Measurements from ENCODE around the gene ZNF302.

DNA sequence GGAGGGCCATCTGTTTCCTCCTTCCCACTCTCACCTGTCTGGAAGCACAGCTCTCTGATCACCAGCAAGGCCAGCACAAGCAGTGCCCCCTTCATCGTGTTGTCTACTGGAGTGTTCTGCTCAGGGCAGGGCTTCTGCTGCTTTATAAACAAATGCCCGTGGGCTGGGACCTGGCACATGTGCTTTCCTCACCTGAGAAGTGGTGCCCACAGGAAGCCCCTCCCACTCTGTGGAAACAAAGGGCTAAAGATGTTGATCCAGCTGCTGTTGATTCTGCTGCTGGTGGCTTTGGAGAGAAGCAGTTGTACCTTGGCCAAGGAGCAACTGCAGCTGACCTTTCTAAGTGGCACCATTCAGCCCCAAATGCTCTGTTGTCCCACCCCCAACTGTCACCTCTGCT lies 30.2 kb downstream of the ZNF302 start:
- TF ChIP-seq, protein P1, sequence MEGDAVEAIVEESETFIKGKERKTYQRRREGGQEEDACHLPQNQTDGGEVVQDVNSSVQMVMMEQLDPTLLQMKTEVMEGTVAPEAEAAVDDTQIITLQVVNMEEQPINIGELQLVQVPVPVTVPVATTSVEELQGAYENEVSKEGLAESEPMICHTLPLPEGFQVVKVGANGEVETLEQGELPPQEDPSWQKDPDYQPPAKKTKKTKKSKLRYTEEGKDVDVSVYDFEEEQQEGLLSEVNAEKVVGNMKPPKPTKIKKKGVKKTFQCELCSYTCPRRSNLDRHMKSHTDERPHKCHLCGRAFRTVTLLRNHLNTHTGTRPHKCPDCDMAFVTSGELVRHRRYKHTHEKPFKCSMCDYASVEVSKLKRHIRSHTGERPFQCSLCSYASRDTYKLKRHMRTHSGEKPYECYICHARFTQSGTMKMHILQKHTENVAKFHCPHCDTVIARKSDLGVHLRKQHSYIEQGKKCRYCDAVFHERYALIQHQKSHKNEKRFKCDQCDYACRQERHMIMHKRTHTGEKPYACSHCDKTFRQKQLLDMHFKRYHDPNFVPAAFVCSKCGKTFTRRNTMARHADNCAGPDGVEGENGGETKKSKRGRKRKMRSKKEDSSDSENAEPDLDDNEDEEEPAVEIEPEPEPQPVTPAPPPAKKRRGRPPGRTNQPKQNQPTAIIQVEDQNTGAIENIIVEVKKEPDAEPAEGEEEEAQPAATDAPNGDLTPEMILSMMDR (IDR thresholded peaks at IDR 0.05; ENCODE audit: low read length), result no peak
- no peak for TF ChIP-seq EZH2 (optimal IDR thresholded peaks at IDR 0.05; ENCODE audit: low read depth, low read length)

All from MM.1S (cell line).